Heart right ventricle (tissue), 16 donors: ENCODE measurements around the gene TBCC. TPM values are rescaled to one million over a fixed set of nuclear protein-coding genes. Genes with fewer than 3 reads are reported as not detected.

Experiments
- ATAC-seq, 8 donors: fragments of 200-7000 bp; cut with Tn5 transposase; one replicate each; pipeline ENCODE4 v1.9.1; 2020; ENCODE audit warnings: mild to moderate bottlenecking in 8 of 8, moderate library complexity in 8 of 8, moderate number of reproducible peaks in 1 of 8
- DNase-seq, 2 donors: peaks; one replicate each; pipeline ENCODE4 v3.0.0-alpha.2; 2020
- H3K27ac ChIP-seq, 10 donors: fragments of 200-600 bp; sonication (generic) in 2 of 10; one replicate each; pipeline versions ENCODE4 v1.5.0 to v1.8.0; 2020 to 2022; ENCODE audit warnings: mild to moderate bottlenecking in 3 of 10
- H3K27me3 ChIP-seq, 7 donors: fragments of 200-600 bp; one replicate each; pipeline ENCODE4 v1.8.0; 2021 to 2022; ENCODE audit warnings: mild to moderate bottlenecking in 2 of 7
- H3K36me3 ChIP-seq, 9 donors: fragments of 200-600 bp; sonication (generic) in 1 of 9; one replicate each; pipeline versions ENCODE4 v1.5.0 to v1.8.0; 2020 to 2022; ENCODE audit warnings: mild to moderate bottlenecking in 2 of 9
- H3K4me1 ChIP-seq, 9 donors: fragments of 200-600 bp; sonication (generic) in 1 of 9; one replicate each; pipeline versions ENCODE4 v1.5.0 to v1.8.0; 2020 to 2022; ENCODE audit warnings: mild to moderate bottlenecking in 4 of 9
- H3K4me3 ChIP-seq, 10 donors: fragments of 200-600 bp; sonication (generic) in 2 of 10; one replicate each; pipeline versions ENCODE4 v1.5.0 to v1.8.0; 2020 to 2022; ENCODE audit warnings: mild to moderate bottlenecking in 7 of 10, moderate library complexity in 2 of 10
- H3K9me3 ChIP-seq, 11 donors: fragments of 200-600 bp in 10 of 11; sonication (generic) in 2 of 11; one replicate each; pipeline versions ENCODE4 v1.5.0 to v1.8.0; 2013 to 2022; ENCODE audit warnings: mild to moderate bottlenecking in 2 of 11, control low read depth in 1 of 11, moderate library complexity in 1 of 11
- WGBS, 2 donors: extraction: QIAGEN DNeasy Blood & Tissue Kit; methylation state at CpG; one replicate each; pipeline ENCODE4 v1.1.7; 2013; ENCODE audit warnings: inconsistent platforms in 1 of 2; 5-methylcytosine and 5-hydroxymethylcytosine counted together
- intact Hi-C, 10 donors: fragments of 100-400 bp; cut with DNase I; formaldehyde crosslinking; loops; one replicate each; pipeline versions ENCODE4 v1.11.1 to v1.14.2; 2022
- polyA plus RNA-seq, 2 donors: library from polyadenylated mRNA; stranded (reverse); fragments of 200-250 nt; gene quantifications; one replicate each; pipeline ENCODE4 v1.2.3, GENCODE V29; 2013
- total RNA-seq, 10 donors: library from RNA; stranded (reverse); fragmentation: NEBNext Ultra II Directional in 3 of 10; extraction: Animal tissue kit (Norgen Biotek cat#: 25700) in 3 of 10; gene quantifications; one replicate each; pipeline versions ENCODE4 v1.2.1 to v1.2.4, GENCODE V29; 2021 to 2023
- TF ChIP-seq, protein P1 (sequence below), 9 donors: fragments of 200-600 bp; sonication (generic) in 2 of 9; IDR thresholded peaks; one replicate each; pipeline versions ENCODE4 v1.5.0 to v1.8.0; 2021 to 2022; ENCODE audit warnings: antibody characterized with exemption in 9 of 9, mild to moderate bottlenecking in 5 of 9, moderate library complexity in 1 of 9
- donor health status: Arrhythmogenic right ventricular cardiomyopathy.
- donor health status: ischemic (EF 13 %, LVEDD 7.1; RV severe dilation, severe dysfunction).
- donor health status: healthy with polysubstance abuse.
- donor health status: DM: no; HTN: yes; CAD: no.
- donor health status: DM: no; HTN: no; CAD: no.
- donor health status: ischemic (EF 25% LVEDD 6.9; RV normal size, moderate dysfunction).
- donor health status: ischemic (EF 25% LVEDD 5.7; RV mildly dilated, moderate dysfunction).
- donor health status: healthy.
- donor health status: DM: yes; HTN: yes; CAD: no.
- donor health status: Ischemic cardiomyopathy.
- donor health status: ischemic (EF 35%, LVEDD 5.7; RV mildly dilated, moderate dysfunction).
- donor health status: nonischemic (EF 11% LVEDD 7.7; RV severe dilation, severe dysfunction).
- donor health status: DM: yes; HTN: yes; CAD: no.
- donor health status: PGD.
- donor health status: ischemic (EF 29% LVEDD 5.4; RV normal size, mild dysfunction).
- donor health status: nonischemic (EF 23%, LVEDD 6.1; RV moderate dilation, normal function).

The TBCC gene
- total and polyA plus RNA-seq, 12 donors: 9.8 to 22.4 (median 13.6) TPM

DNA sequence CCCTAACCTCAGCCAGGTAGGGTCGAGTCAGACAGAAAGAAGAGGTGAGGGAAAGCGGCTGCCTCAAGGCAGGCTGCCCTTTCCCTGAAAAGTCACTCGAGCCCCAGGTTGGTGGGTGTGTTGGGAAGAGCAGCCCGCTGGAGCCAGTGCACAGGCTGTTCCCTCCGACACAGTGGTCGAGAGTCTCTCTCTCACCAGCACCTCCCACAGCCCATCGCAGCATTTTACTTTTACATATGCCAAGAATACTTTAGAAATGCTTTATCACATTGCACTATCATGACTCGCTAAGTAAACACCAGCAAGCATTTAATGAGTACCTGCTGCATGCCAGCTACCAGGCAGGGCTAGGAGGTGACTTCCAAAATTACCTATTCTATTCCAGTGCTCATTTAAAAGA, 25.2 kb downstream of the TBCC start:
- WGBS, 2 donors: 81 to 82% methylated on average over 8 of the region's 8 CpGs
- TF ChIP-seq, protein P1, sequence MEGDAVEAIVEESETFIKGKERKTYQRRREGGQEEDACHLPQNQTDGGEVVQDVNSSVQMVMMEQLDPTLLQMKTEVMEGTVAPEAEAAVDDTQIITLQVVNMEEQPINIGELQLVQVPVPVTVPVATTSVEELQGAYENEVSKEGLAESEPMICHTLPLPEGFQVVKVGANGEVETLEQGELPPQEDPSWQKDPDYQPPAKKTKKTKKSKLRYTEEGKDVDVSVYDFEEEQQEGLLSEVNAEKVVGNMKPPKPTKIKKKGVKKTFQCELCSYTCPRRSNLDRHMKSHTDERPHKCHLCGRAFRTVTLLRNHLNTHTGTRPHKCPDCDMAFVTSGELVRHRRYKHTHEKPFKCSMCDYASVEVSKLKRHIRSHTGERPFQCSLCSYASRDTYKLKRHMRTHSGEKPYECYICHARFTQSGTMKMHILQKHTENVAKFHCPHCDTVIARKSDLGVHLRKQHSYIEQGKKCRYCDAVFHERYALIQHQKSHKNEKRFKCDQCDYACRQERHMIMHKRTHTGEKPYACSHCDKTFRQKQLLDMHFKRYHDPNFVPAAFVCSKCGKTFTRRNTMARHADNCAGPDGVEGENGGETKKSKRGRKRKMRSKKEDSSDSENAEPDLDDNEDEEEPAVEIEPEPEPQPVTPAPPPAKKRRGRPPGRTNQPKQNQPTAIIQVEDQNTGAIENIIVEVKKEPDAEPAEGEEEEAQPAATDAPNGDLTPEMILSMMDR (IDR thresholded peaks at IDR 0.05): no peak
- ATAC-seq: no peak
- Histone ChIP-seq H3K27me3 (no peaks in the 10 kb centered on the region), H3K4me1 (peaks cover 0 to 2% (median under 1%) of the 10 kb centered on the region in 9 donors), H3K4me3 (no peak overlapping the region), H3K9me3 (no peaks in the 10 kb centered on the region), H3K36me3 (peaks cover 0 to 7% (median 0%) of the 10 kb centered on the region in 9 donors), H3K27ac (no peak overlapping the region)
- DNase-seq: no peak
- intact Hi-C loops: loop anchor here in 3 of 10 donors (10.0 kb wide), 2 partner anchors 56 to 154 kb away; partner anchors contain the start of gene RPL7L1 (in 2 of the 3)

DNA sequence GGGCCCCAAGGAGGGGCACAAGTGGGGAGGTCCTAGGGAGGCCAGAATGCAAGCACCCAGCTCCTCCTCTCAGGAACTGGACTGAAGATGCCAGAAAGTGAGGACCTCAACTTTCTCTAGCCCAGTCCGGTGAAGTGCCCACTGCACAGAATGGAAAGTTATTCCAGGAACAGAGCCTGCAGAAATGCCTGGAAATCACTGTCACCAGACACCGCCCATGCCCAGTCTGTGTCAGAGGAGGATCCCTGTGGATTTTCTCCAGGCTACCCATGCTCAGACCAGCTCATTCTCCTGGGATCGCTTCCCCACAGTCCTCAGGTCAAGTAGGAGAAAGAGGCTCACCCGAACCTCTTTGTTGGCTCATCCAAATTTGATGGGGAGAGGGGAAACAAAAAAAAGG, 30.0 kb downstream of the TBCC start:
- intact Hi-C loops: no loop called here
- 85 to 92% methylated on average over 4 of the region's 4 CpGs for WGBS, 2 donors
- no peak for ATAC-seq

DNA sequence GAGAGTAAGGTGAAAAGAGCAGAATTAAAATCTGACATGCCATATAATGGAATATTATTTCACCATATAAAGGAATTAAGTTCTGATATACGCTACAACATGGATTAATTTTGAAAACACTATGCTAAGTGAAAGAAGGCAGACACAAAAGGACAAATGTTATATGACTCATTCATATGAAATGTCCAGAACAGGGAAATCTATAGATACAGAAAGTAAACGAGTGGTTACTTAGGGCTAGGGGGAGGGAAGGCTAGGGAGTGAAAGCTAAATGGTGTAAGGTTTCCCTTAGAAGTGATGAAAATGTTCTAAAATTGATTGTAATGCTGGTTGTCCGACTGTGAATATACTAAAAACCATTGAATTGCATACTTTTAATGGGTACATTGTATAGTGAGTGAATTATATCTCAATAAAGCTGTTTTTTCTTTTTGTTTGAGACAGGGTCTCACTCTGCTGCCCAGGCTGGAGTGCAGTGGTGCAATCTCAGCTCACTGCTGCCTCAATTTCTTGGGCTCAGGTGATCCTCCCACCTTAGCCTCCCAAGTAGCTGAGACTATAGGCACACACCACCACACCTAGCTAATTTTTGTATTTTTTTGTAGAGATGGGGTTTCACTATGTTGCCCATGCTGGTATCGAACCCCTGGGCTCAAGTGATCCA, 31.7 kb downstream of the TBCC start:
- H3K27ac ChIP-seq: no peak overlapping the region
- intact Hi-C loops: no loop called here
- WGBS, 2 donors: 84 to 85% methylated on average over 4 of the region's 4 CpGs
- no peak for ATAC-seq
- H3K36me3 ChIP-seq: no peaks in the 10 kb centered on the region
- no peak for DNase-seq
- no peaks in the 10 kb centered on the region for H3K27me3 ChIP-seq
- no peak overlapping the region for H3K4me3 ChIP-seq
- H3K9me3 ChIP-seq: peaks cover 0 to 13% (median 8%) of the 10 kb centered on the region in 11 donors
- peaks cover 0 to 4% (median 0%) of the 10 kb centered on the region in 9 donors for H3K4me1 ChIP-seq
- TF ChIP-seq, protein P1 (IDR thresholded peaks at IDR 0.05): no peak

More for the DNA sequence above, 30.0 kb downstream of the TBCC start:
- no peak for DNase-seq
- peaks cover 0 to 13% (median 8%) of the 10 kb centered on the region in 11 donors for H3K9me3 ChIP-seq
- H3K4me3 ChIP-seq: no peak overlapping the region
- H3K27me3 ChIP-seq: no peaks in the 10 kb centered on the region
- H3K27ac ChIP-seq: no peak overlapping the region
- TF ChIP-seq, protein P1 (IDR thresholded peaks at IDR 0.05): no peak
- H3K36me3 ChIP-seq: no peaks in the 10 kb centered on the region
- no peaks in the 10 kb centered on the region for H3K4me1 ChIP-seq

DNA sequence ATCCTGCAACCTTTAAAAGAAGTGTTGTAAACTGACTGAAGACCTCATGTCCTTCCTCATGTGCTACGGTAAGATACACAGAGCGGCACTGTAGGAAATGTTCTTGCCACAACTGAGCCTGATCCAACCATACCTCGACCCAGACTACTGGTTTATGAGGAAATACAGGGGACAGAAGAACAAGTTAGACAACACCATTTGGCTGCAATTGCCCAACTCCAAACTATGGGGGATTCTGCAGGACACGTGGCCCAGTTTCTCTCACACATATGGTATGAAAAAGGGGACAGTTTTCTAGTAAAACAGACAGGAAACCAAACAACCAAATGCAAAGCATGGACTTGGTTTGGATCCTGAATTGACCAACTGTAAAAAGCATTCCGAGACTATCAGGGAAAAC, 34.0 kb downstream of the TBCC start:
- TF ChIP-seq, protein P1 (IDR thresholded peaks at IDR 0.05): no peak
- Histone ChIP-seq H3K27ac (no peak overlapping the region), H3K4me3 (no peak overlapping the region), H3K36me3 (no peaks in the 10 kb centered on the region), H3K27me3 (no peaks in the 10 kb centered on the region), H3K9me3 (peaks cover 0 to 13% (median 8%) of the 10 kb centered on the region in 11 donors), H3K4me1 (peaks cover 0 to 4% (median 0%) of the 10 kb centered on the region in 9 donors)
- DNase-seq (no peak), ATAC-seq (no peak)
- WGBS, 2 donors: 89 to 94% methylated on average over 5 of the region's 5 CpGs
- intact Hi-C loops: no loop called here
